Measurements from ENCODE around the gene MT4. TPM values are rescaled to one million over a fixed set of nuclear protein-coding genes. Genes with fewer than 3 reads are reported as not detected.
"Not testable (repeated sequence)": the region's sequence is repeated elsewhere in the genome, so short reads cannot be mapped to it uniquely, and the experiment has no call there.

The MT4 gene
- total RNA-seq, 2 donors from 2014 or later, result not detected

DNA sequence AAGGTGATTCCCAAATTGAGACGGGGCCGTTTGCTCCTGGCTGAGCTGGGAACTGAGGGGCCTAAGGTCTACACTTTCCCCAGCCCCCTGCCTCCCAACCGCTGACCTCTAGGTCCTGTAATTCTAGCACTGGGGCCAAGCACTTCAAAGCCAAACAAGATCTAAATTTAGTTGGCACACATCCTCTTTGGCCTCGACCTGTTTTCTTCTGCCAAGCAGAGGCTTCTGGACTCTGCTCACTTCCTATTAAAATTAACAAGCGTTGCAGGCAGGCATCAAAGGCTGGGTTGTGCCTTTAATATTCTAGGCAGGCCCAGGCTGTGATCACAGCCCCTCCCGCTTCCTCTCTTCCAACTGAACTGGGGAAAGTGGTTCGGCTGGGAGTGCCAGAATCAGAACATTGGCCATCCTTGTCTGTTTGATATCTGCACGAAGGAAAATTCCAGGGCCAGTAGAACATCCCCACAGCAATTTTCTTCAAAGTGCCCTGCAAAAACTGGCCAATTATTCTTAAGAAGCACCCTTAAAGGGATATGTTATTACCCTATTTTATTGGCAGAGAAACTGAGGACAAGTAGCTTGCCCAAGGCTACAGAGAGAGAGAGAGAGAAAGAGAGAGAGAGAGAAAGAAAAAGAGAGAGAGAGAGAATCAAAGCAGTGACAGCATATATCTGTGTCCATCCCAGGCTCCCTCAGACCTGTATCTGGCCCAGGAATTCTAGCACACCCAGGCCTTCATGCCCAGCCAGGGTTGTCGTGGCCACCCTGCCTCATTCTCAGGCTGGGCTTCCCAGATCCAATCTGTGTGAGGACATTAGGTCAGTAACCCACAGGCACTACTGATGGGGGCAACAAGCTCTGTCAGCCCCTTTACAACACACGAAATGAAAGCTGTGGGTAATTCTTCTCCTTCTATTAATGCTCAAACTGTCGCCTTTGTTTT is 12.8 kb upstream of the MT4 start:
- ATAC-seq (peak; percentile 83), DNase-seq (peak; percentile 30)
- intact Hi-C loops (cut with DNase I), result no loop called here

DNA sequence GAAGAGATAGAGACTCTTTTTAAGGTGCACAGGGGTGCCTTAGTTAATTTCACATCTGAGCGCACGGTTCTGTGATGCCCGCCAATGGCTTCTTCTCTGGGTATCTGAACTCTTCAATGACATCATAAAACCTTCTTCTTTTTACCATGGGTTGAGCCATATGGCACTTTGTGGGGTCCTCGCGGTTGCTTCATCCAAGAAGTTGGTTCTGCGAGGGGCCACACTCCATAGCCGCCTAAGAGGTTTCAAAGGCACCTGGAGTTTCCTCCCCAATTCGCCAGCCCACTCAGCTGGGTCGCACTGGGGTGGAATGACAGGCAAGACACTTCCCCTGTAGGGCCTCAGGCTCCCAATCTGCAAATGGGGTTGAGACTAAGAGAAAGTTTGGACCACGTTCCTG is 10.4 kb upstream of the MT4 start:
- DNase-seq (no peak), ATAC-seq (no peak)
- intact Hi-C loops (cut with DNase I), result no loop called here

DNA sequence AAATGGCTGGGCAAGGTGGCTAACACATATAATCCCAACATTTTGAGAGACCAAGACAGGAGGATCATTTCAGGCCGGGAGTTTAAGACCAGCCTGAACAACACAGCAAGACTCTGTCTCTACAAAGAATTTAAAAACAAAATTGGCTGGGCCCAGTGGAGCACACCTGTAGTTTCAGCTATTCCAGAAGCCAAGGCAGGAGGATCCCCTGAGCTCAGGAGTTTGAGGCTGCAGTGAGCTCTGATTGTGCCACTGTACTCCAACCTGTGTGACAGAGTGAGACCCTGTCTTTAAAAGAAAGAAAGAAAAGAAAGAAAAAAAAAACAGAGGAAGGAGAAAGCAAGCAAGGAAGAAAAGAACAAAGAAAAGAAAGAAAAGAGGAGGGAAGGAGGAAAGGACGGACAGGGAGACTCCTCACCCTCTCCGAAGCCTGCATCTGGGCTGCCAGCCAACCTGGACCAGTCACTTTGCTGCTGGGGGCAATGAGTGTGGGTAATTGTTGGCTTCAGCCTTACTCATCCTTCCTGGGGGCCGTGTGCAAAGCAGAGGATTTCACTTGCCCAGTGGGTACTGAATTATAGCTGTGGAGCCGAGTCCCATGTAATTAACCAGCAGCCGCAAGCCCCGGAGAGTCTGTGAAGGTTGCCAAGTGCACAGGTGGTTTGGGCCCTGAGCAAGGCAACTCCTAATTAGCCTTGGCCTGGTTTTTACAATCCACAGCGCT is 6.7 kb upstream of the MT4 start:
- DNase-seq (no peak), ATAC-seq (no peak)
- intact Hi-C loops (cut with DNase I), result no loop called here

DNA sequence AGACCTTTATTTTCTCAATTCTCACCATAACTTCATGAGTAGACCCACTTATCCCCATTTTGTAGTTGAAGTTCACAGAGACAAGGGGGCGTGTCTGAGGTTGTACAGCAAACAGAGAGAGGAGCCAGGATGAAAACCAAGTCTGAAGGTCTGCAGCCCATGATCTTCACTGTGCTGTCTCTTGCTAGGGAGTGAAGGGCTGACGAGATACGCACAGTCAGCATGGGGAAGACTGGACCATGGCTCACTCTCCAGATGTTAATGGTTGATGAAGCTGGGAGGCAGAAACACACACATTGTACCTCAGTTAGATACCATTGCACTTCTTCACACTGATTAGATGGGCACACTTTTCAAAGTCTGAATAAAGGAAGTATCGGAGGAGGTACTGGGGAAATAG is 5.8 kb upstream of the MT4 start:
- no peak for DNase-seq
- ATAC-seq, result no peak
- intact Hi-C loops (cut with DNase I), result no loop called here

DNA sequence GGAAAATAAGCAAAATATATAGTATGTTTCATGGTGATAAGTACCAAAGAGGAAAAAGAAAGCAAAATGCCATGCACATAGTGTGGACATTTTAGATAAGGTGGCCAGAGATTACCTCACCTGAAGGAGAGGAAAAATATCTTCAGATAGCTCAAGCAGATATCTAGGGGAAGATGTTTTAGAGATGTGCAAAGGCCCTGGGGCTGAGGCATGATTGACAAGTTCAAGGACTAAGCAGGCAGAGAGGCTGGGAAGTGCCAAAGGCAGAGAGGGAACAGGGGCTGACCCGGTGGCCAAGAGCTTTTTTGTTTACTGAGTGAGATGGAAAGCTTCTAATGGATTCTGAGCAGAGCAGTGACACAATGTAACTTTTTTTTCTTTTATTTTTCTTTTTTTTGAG is 4.4 kb upstream of the MT4 start:
- intact Hi-C loops (cut with DNase I), result no loop called here
- DNase-seq, result no peak
- ATAC-seq, result no peak

DNA sequence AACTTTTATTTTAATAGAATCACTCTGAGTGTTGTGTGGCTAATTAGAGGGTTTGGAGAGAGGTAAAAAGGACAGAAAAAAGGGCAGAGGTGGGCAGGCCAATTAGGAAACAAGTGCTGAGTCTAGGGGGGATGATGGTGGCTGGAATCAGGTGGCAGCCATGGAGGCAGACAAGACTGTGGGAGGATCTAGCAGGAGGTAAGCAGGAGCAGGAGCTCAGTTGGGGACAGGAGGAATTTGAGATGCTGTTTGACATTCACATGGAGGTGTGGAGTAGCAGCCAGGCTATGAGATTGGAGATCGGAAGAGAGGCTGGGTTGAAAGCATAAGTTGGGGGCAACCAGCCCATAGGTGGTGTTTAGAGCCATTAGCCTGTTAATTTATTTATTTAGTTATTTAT is 3.7 kb upstream of the MT4 start:
- intact Hi-C loops (cut with DNase I), result no loop called here
- ATAC-seq, result no peak

DNA sequence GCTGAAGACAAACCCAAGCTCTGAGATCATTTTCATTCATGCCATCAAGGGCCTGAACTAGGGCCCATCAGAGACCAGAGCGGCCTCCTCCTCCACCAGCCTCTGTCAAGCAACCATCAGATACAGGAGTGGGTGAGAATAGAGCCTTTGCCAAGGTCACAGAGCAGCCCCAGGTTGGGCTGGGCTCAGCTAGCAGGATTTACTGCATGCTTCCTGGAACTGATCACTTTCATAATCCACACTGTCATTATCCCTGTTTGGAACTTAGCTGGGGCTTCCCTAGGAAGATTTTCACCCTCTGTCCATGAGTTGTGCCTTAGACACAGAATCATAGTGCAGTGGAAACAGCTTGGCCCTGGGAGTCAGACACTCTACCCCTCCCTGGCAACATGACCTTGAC is 5.1 kb downstream of the MT4 start:
- intact Hi-C loops (cut with DNase I), result loop anchor here in 1 of 2 donors (10.0 kb wide), 1 partner anchor 135 kb away; no protein-coding TSS in a partner anchor
- no peak for ATAC-seq
- DNase-seq, result no peak

More for the DNA sequence above, 3.7 kb upstream of the MT4 start:
- no peak for DNase-seq

DNA sequence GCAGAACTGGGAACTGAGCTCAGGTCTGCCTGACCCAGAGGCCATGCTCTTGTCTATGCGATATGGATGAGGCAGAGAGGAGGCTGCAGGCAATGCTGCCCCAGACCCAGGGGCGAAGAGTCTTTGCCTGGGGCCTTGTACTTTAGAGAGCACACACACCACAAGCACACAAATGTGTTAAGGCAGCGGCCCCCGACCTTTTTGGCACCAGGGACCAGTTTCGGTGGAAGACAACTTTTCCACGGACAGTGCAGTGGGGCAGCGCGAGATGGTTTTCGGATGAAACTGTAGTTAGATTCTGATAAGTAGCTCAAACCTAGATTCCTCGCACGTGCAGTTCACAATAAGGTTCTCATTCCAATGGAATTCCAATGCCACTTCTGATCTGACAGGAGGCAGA is 6.7 kb downstream of the MT4 start:
- ATAC-seq, result no peak
- intact Hi-C loops (cut with DNase I), result loop anchor here in 1 of 2 donors (10.0 kb wide), 1 partner anchor 133 kb away; no protein-coding TSS in a partner anchor
- DNase-seq, result no peak

DNA sequence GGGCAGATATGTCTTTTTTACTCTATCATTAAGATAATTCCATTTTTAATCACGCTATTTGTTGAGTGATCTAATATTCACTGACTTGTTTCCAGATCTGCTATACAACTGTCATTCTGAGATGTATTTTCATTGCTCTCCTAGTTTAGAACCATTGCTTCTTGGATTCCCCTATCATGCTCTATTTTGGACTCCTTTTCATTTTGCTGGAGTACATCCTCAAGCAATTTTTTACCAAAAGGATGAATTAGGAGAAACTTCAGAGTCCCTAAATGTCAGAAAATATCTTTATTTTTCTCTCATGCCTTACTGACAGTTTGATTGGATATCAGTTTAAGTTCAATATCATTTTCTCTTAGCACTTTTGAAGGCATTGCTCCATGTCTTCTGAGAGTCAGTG is 9.8 kb downstream of the MT4 start:
- intact Hi-C loops (cut with DNase I), result loop anchor here (5.0 to 10.0 kb wide), 2 partner anchors 128 to 130 kb away; no protein-coding TSS in a partner anchor
- ATAC-seq, result no peak

DNA sequence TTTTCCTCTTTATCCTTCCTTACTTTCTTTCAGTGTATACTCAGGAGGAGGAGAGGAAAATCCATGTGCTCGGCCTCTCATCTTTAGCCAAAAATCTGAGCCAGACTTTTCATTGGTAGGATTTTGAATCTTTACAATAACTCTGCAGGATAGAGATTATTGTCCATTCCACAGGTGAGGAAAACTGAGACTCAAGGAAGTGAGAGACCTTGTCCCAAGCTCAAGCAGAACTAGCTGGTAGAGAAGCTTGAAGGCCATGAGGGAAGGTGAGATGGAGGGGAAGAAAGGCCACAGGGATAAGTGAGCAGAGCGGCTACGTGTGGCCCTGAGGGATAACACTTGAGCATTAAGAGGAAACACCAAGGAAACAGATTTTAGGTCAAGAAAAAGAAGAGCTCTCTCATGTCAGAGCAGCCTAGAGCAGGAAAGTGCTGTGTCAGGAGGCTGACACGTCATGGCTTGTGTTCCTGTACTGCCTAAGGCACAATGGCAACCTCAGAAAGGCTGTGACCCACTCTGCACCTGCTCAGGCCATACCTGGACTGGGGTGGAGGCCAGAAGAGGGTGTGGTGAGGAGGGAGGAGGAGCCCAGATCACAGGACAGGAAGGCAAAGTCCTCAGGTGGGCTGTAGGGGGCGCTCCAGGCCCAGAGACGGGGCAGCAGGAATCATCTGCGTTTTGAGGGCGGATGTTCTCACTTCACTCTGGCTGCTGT is 11.9 kb downstream of the MT4 start:
- ATAC-seq, result peak; percentile 90 to 94
- intact Hi-C loops (cut with DNase I), result loop anchor here (5.0 to 10.0 kb wide), 2 partner anchors 126 to 128 kb away; no protein-coding TSS in a partner anchor
- peak; percentile 74 for DNase-seq

More for the DNA sequence above, 9.8 kb downstream of the MT4 start:
- no peak for DNase-seq

DNA sequence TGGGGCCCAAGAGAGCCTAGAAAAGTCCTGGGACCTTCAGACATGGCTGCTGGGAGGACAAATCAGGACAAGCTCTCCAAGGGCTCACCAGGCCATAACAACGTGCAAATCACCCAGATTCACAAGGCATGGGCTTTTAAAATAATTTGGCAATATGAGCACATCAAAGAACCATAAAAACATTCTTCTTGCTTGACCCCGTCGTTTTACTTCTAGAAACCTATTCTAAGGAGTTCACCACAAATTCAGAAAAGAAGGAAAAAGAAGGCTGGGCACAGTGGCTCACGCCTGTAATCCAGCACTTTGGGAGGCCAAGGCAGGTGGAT is 12.4 kb downstream of the MT4 start:
- no peak for ATAC-seq
- no peak for DNase-seq
- intact Hi-C loops (cut with DNase I), result loop anchor here (5.0 to 10.0 kb wide), 2 partner anchors 125 to 128 kb away; no protein-coding TSS in a partner anchor

DNA sequence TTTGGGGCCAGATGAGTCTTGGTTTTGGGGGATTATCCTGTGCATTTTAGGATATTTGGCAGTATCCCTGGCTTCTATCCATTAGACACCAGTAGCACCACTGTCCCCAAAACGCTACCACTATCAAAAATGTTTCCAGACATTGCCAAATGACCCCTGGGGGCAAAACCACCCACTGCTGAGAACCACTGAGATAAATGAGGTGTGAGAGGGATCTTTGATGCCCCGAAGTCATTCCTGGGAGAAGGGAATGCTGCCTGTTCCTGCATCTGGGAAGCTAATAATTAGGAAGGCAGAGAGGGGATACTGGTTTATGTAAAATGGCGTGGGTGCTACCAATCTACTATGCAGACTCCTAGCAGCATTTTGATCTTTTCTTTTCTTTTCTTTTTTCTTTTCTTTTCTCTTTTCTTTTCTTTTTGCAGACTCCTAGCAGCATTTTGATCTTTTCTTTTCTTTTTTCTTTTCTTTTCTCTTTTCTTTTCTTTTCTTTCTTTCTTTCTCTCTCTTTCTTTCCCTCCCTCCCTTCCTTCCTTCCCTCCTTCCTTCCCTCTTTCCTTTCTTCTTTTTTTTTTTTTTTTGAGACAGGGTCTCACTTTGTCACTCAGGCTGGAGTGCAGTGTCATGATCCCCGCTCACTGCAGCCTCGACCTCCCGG is 15.6 kb downstream of the MT4 start:
- DNase-seq, result no peak
- no peak for ATAC-seq
- intact Hi-C loops (cut with DNase I), result no loop called here

DNA sequence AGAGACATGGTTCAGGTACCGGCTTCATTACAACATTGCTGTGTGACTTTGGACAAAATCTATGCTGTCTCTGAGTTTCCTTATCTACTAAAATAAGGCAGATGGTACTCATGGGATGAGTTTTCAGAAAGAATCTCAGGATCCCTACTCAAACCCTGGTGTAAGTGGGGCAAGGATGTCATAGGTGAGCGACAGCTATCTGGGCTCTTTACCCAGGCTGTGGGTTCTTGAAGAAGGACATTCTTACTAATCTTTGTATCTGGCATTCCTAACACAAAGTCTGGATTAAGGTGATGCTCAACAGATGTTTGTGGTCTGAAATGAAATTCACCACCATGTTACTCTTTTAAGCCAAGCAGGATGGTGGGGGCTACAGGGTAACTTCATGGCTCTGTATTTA is 18.0 kb downstream of the MT4 start:
- ATAC-seq; intact Hi-C loops (cut with DNase I); DNase-seq: not testable (repeated sequence)

DNA sequence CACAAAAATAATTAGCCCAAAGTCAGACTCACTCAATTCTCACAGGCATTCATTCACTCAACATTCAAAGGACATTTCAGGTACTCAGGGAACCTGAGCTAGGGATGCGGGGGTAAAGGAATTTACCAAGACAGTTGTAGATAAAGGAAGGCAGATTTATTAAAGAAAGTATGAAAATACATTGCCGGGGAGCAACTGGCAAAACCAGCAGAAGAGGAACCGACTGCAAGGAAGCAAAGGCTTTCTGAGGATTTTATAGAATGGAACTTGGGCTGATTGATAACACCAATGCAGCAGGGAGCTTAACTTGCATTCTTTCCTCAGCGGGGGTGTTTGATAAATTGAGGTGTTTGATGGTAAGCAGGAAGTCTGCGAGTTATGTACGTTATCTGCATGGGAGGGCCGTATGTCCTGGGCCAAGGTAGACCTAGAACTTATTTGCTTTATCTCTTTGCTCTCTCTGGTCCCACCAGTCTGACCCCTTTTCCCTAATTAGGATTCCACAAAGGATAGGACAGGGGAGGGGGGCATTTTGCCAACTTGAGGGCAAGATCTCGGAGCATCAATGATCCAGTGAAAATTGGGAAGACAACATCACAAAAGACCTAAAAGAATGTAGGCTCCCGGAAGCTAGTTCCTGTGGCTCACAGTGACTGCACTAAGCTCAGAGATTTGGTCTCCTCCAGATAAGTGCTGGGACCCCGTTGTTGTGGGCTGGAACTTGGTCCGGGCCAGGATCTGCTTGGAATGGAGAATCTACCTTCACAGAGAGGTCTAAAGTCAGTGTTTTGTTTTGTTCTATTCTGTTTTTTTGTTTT is 18.7 kb downstream of the MT4 start:
- intact Hi-C loops (cut with DNase I), result no loop called here
- no peak for DNase-seq
- ATAC-seq, result no peak

DNA sequence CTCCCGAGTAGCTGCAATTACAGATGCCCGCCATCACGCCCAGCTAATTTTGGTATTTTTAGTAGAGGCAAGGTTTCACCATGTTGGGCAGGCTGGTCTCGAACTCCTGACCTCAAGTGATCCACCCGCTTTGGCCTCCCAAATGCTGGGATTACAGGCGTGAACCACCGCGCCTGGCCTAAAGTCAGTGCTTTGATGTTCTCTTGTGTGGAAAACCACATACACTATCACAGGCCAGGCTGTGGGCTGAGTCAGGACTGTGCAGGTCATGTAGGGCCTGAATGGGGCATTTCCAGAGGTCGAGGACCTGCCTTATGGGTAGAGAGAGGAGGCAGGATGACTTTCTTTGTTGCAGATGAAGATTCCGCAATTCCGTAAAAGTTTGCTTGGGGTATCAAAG is 19.4 kb downstream of the MT4 start:
- DNase-seq (no peak), ATAC-seq (no peak)
- intact Hi-C loops (cut with DNase I), result no loop called here

DNA sequence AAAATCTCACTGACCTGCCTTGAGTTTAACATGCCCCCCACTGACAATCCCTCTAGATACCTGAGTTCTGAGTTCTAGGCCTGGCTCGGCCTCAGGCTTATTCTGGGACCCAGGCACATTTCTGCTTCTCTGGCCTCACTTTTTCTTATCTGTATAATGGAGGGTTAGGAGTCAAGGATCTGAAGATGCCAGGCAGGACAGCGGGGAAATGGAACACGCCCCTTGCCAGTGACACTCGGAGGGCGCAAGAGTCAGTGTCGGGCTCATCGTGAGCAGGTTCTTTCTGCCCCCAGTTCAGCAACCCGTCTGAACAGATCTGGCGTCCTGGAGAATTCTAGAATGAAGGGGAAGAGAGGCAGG is 23.9 kb downstream of the MT4 start:
- intact Hi-C loops (cut with DNase I), result no loop called here
- DNase-seq (no peak), ATAC-seq (no peak)

DNA sequence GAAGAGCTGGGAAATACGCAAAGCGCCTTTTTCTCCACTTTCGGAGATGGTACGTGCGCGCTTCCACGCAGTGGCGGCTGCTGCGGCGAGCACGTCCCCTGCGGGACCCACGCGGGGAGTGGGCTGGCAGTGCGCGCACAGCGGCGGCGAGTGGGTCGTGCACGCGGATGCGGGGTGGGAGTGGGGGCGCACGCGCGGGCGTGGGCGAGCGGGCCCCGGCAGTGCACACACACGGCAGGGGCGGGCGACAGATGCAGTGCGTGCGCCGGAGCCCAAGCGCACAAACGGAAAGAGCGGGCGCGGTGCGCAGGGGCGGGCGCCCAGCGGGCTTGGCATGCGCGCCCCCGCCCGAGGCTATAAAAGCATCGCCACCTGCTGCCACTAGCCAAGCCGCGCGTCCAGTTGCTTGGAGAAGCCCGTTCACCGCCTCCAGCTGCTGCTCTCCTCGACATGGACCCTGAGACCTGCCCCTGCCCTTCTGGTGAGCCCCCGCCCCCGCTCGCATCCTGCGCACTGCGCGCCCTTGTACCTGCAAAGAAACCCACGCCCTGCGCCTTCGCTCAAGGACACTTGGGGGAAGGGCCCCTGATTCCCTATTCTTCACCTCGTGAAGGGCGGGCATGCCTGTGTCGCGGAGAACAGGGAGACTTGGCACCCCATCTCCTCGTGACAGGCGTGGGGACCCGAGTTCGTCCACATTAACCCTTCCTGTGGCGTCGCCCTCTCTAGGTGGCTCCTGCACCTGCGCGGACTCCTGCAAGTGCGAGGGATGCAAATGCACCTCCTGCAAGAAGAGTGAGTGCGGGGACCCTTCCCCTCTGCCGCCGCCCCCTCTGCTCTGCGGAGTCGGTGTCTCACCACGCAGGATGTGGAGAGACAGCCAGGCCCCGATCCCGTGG is 24.5 kb downstream of the MT4 start, which contains the start of gene MT3:
Gene MT3, plus strand, starts transcription at position 388 of the 899 bp plus-strand sequence. Its CDS starts 63 bp downstream, at position 451.
- no peak for DNase-seq

More for the DNA sequence above, 24.5 kb downstream of the MT4 start, which contains the start of gene MT3:
- intact Hi-C loops (cut with DNase I), result no loop called here
- peak; percentile 50 for ATAC-seq

Measured in left cardiac atrium (tissue), 4 donors.